Activated CD8-positive, alpha-beta memory T cell treated with anti-CD3 and anti-CD28 coated beads, Interleukin-2, amount 50 U/mL, for 24 hours (primary cell): Measurements from ENCODE around the gene PLK5.

Experiments
- DNase-seq: peaks from one replicate; pipeline ENCODE4 v3.0.0-alpha.2; 2020; ENCODE audit errors: extremely low read depth

Gene PLK5

GRCh38 chr19:1555487-1556389 is 31.9 kb downstream of the PLK5 start:
- no peak for DNase-seq

- no peak for DNase-seq
These were observed 32.7 kb downstream of the PLK5 start for GRCh38 chr19:1556390-1557070.

GRCh38 chr19:1558552-1558951 is 34.7 kb downstream of the PLK5 start:
- DNase-seq = no peak

- DNase-seq = no peak
These were observed 36.5 kb downstream of the PLK5 start for GRCh38 chr19:1560286-1560882.

GRCh38 chr19:1561236-1561842 is 37.5 kb downstream of the PLK5 start:
- DNase-seq = no peak

- DNase-seq = no peak
These were observed 39.4 kb downstream of the PLK5 start for GRCh38 chr19:1563251-1563650.

- no peak for DNase-seq
These were observed 42.7 kb downstream of the PLK5 start for GRCh38 chr19:1566392-1567115.

GRCh38 chr19:1567116-1567847 is 43.4 kb downstream of the PLK5 start:
- no peak for DNase-seq

GRCh38 chr19:1567848-1568227 is 44.0 kb downstream of the PLK5 start:
- DNase-seq = no peak

- DNase-seq = peak; percentile 30
These were observed 44.6 kb downstream of the PLK5 start, which contains the start of gene MEX3D for GRCh38 chr19:1568320-1569019. MEX3D (minus strand) TSS chr19:1568325; CDS start chr19:1568058, 267 bp downstream.

- no peak for DNase-seq
These were observed 46.1 kb downstream of the PLK5 start for GRCh38 chr19:1569997-1570396.

GRCh38 chr19:1570836-1571235 is 47.0 kb downstream of the PLK5 start:
- no peak for DNase-seq

GRCh38 chr19:1571358-1571757 is 47.5 kb downstream of the PLK5 start:
- no peak for DNase-seq

GRCh38 chr19:1572795-1573194 is 48.9 kb downstream of the PLK5 start:
- DNase-seq = no peak

GRCh38 chr19:1574354-1575136 is 50.7 kb downstream of the PLK5 start:
- no peak for DNase-seq

- no peak for DNase-seq
These were observed 51.7 kb downstream of the PLK5 start for GRCh38 chr19:1575323-1576241.

- no peak for DNase-seq
These were observed 52.6 kb downstream of the PLK5 start for GRCh38 chr19:1576242-1577089.
